ENCODE results near the gene TGM3. TPM values are rescaled to one million over a fixed set of nuclear protein-coding genes. Genes with fewer than 3 reads are reported as not detected.

TGM3 gene
- total RNA-seq, 1 donor from 2014 or later, result 1.5 TPM

DNA sequence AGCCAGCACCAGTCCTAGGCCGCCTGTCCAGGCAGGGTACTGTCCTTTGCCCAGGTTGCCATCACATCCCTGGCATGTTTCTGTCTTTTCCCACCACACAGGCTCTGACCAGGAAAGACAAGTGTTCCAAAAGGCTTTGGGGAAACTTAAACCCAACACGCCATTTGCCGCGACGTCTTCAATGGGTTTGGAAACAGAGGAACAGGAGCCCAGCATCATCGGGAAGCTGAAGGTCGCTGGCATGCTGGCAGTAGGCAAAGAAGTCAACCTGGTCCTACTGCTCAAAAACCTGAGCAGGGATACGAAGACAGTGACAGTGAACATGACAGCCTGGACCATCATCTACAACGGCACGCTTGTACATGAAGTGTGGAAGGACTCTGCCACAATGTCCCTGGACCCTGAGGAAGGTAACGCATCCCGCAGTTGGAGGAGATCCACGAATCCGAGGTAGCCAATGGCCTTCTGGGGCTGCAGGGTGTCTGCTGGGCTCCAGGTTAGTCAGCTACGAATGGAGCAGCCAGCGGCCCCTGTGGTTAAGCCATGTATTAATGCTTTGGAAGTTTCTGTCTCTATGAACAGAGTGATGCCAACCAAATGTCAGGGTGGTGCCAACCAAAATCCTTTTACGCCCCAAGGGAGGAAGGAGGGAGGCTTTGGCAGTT, 36.2 kb downstream of the TGM3 start:
- H3K36me3 Mint-ChIP-seq, result no peaks in the 10 kb centered on the region

DNA sequence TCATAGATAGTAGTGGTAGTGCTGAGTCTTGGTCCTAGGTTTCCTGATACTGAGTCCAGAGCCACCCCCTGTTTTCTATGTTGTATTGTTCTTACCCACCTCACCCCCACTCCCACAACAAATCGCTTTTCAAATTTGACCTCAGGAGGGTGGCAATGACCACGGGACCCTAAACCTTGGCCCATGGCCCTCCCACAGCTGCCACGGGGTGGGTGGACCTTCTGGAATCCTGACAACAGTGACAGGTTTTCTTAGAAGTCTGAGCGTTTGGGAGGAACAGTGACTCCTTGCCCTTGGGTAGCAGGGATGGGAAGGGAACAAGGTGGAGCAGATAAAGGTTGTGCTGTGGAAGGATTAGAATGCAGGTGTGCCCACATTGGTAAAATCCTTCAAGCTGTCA, 36.9 kb downstream of the TGM3 start:
- Mint-ChIP-seq H3K4me1 (ENCODE audit: unreplicated experiment) (peaks cover 4% of the 10 kb centered on the region), H3K27ac (no peak overlapping the region), H3K9me3 (no peaks in the 10 kb centered on the region), H3K27me3 (peaks cover 8% of the 10 kb centered on the region), H3K4me3 (no peak overlapping the region), H3K36me3 (no peaks in the 10 kb centered on the region)
- TF ChIP-seq, protein P1, sequence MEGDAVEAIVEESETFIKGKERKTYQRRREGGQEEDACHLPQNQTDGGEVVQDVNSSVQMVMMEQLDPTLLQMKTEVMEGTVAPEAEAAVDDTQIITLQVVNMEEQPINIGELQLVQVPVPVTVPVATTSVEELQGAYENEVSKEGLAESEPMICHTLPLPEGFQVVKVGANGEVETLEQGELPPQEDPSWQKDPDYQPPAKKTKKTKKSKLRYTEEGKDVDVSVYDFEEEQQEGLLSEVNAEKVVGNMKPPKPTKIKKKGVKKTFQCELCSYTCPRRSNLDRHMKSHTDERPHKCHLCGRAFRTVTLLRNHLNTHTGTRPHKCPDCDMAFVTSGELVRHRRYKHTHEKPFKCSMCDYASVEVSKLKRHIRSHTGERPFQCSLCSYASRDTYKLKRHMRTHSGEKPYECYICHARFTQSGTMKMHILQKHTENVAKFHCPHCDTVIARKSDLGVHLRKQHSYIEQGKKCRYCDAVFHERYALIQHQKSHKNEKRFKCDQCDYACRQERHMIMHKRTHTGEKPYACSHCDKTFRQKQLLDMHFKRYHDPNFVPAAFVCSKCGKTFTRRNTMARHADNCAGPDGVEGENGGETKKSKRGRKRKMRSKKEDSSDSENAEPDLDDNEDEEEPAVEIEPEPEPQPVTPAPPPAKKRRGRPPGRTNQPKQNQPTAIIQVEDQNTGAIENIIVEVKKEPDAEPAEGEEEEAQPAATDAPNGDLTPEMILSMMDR (conservative IDR thresholded peaks at IDR 0.05), result no peak
- DNase-seq (ENCODE audit: extremely low spot score, unreplicated experiment), result no peak

More for the DNA sequence above, 36.2 kb downstream of the TGM3 start:
- Mint-ChIP-seq H3K27me3 (peaks cover 9% of the 10 kb centered on the region), H3K27ac (no peak overlapping the region), H3K9me3 (no peaks in the 10 kb centered on the region), H3K4me1 (ENCODE audit: unreplicated experiment) (peaks cover 4% of the 10 kb centered on the region), H3K4me3 (no peak overlapping the region)
- DNase-seq (ENCODE audit: extremely low spot score, unreplicated experiment), result no peak
- TF ChIP-seq, protein P1 (conservative IDR thresholded peaks at IDR 0.05), result no peak

DNA sequence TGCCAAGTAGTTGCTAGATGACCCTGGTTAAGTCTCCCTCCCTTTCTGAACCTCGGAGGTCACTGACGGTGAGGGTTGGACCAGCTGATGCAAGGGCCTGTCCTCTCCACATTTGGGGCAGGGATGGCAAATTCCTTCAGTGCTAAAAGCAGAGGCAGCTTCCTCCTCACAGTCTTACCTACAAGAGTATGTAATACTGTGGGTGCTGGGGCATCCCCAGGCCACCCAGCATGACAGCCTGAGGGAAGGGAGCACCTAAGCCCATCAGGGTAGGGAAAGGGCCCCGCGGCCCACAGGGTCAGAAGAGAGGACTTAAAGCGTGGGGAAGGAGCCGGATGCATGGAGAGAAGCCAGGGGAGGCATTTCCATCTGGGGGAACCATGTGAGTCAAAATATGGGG, 38.0 kb downstream of the TGM3 start:
- no peak overlapping the region for H3K27ac Mint-ChIP-seq
- H3K36me3 Mint-ChIP-seq, result no peaks in the 10 kb centered on the region
- peaks cover 4% of the 10 kb centered on the region for H3K4me1 Mint-ChIP-seq (ENCODE audit: unreplicated experiment)
- H3K4me3 Mint-ChIP-seq, result no peak overlapping the region
- no peaks in the 10 kb centered on the region for H3K9me3 Mint-ChIP-seq
- peak; percentile 37 for DNase-seq (ENCODE audit: extremely low spot score, unreplicated experiment)
- peaks cover 8% of the 10 kb centered on the region for H3K27me3 Mint-ChIP-seq
- TF ChIP-seq, protein P1 (conservative IDR thresholded peaks at IDR 0.05), result no peak

DNA sequence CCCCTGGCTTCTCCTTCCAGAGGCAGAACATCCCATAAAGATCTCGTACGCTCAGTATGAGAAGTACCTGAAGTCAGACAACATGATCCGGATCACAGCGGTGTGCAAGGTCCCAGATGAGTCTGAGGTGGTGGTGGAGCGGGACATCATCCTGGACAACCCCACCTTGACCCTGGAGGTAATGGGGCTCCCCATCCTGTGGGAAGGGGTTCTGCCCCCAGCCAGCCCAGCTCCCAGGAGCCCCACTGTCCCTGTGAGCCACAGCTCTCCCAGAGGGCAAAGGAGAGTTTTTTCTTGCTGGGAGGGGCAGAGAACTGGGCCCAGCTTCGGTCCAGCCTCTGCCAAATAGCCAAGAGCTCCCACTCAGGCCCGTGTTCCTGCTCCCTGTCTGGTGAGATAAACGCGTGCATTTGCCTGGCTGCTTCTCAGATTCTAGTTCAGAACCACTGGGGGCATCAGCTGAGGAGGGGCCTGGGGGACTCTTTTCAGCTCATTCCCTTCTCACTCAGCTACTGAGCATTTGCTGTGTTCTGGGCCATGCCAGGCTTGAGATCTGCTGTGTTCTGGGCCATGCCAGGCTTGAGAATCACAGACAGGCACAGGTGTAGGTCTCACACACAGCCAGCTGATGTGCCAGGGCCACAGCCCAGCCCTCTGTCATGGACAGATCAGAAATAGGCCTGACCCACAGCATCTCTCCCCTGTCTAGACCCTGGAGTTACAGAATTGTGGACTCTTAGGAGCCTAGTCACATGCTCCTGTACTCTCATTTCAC, 39.5 kb downstream of the TGM3 start:
- H3K27me3 Mint-ChIP-seq, result peaks cover 8% of the 10 kb centered on the region
- no peaks in the 10 kb centered on the region for H3K4me1 Mint-ChIP-seq (ENCODE audit: unreplicated experiment)
- H3K27ac Mint-ChIP-seq, result no peak overlapping the region
- no peaks in the 10 kb centered on the region for H3K36me3 Mint-ChIP-seq
- H3K4me3 Mint-ChIP-seq, result no peak overlapping the region
- TF ChIP-seq, protein P1 (conservative IDR thresholded peaks at IDR 0.05), result no peak
- H3K9me3 Mint-ChIP-seq, result no peaks in the 10 kb centered on the region
- DNase-seq (ENCODE audit: extremely low spot score, unreplicated experiment), result peak; percentile 43

DNA sequence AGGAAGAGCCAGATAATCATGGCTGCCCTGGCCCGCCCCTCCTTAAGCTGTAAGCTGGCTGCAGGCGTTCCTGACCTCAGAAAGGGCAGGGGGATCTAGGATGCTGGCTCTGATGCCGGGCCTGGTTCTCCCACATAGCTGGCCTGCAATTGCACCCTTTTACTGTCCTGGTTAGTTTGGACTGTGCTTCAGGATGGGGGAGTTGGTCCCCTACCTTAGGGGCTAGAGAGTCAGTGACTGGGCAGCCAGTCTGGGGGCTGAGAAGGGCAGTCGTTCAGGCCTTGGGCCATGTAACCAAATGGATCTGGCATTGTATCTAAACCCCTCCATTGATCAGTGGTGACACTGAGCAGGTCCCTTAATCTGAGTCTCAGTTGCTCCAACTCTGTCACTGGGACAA, 40.7 kb downstream of the TGM3 start:
- H3K9me3 Mint-ChIP-seq, result no peaks in the 10 kb centered on the region
- TF ChIP-seq, protein P1 (conservative IDR thresholded peaks at IDR 0.05), result no peak

More for the DNA sequence above, 40.7 kb downstream of the TGM3 start:
- no peak for DNase-seq (ENCODE audit: extremely low spot score, unreplicated experiment)
- Mint-ChIP-seq H3K27me3 (peaks cover 10% of the 10 kb centered on the region), H3K4me3 (no peak overlapping the region), H3K4me1 (ENCODE audit: unreplicated experiment) (no peaks in the 10 kb centered on the region), H3K36me3 (no peaks in the 10 kb centered on the region), H3K27ac (no peak overlapping the region)
